ENCODE results near the gene RPL28. TPM values are rescaled to one million over a fixed set of nuclear protein-coding genes. Genes with fewer than 3 reads are reported as not detected.
A peak's percentile ranks its signal among the peaks of the same experiment; 100 is the strongest.

RPL28 gene
- total and polyA plus RNA-seq, 2 of the 13 experiments (the other 11 are each of a cell fraction or from before 2014, with no cell fraction given) = 105 to 420 TPM

- no peaks in the 10 kb centered on the region for H4K20me1 ChIP-seq (ENCODE audit: insufficient read depth, low read length)
- H3K27ac ChIP-seq (ENCODE audit: extremely low read length, insufficient read depth, low read length) = no peak overlapping the region
- no peak overlapping the region for H3K9ac ChIP-seq (ENCODE audit: insufficient read depth, low read depth, low read length)
- TF ChIP-seq ZNF12 (CRISPR knock-in tag; IDR thresholded peaks at IDR 0.05) = peak; percentile 97
- no peak for TF ChIP-seq GATAD1 (CRISPR knock-in tag; IDR thresholded peaks at IDR 0.05)
- H2AFZ ChIP-seq (ENCODE audit: low read length) = no peak overlapping the region
- H3K4me2 ChIP-seq (ENCODE audit: low read depth, low read length) = no peak overlapping the region
- H3K4me3 ChIP-seq (replicated peaks in 1 of 3; ENCODE audit: insufficient read depth in 1 of 3, low read depth in 2 of 3, low read length in 3 of 3) = no peak overlapping the region
- intact Hi-C loops (cut with micrococcal nuclease; ENCODE audit: unreplicated experiment) (no loop called here), in situ Hi-C loops (cut with HindIII; ENCODE audit: extremely low pct_ligation_motif_present, low pct_unique_long_range_greater_than_20kb) (no loop called here)
- ATAC-seq = no peak
- ChIA-PET POLR2A (interaction anchor here (1.0 kb wide), 1 partner anchor 218 kb away, joined by 4 read pairs; no protein-coding TSS in a partner anchor), CTCF (ENCODE audit: low intra/inter-chr PET ratio, low total read pairs) (no interaction called here)
- H3K79me2 ChIP-seq (ENCODE audit: insufficient read depth, low read length) = no peaks in the 10 kb centered on the region
- no peaks in the 10 kb centered on the region for H3K9me3 ChIP-seq (ENCODE audit: low read length)
- H3K36me3 ChIP-seq (replicated peaks in 1 of 2; ENCODE audit: control insufficient read depth in 1 of 2, insufficient read depth in 2 of 2, low read length in 2 of 2) = no peaks in the 10 kb centered on the region
- BruUV-seq (replicated peaks) = no TSS peak
- H3K27me3 ChIP-seq (ENCODE audit: control insufficient read depth in 1 of 2, insufficient read depth in 2 of 2, low read length in 2 of 2) = peaks cover 0 to 26% of the 10 kb centered on the region in 2 experiments; a peak in 1 of 5 replicates
- WGBS (ENCODE audit: low lambda C conversion rate) = 0% methylated on average over 1 of the region's 3 CpGs
- DNase-seq (ENCODE audit: low spot score) = no peak
- no peak for FAIRE-seq
- no peaks in the 10 kb centered on the region for H3K4me1 ChIP-seq (ENCODE audit: insufficient read depth, low read length)
These were observed 38.8 kb downstream of the RPL28 start for GRCh38 chr19:55424518-55424917.

- Histone ChIP-seq H3K4me1 (ENCODE audit: insufficient read depth, low read length) (no peaks in the 10 kb centered on the region), H3K4me3 (replicated peaks in 1 of 3; ENCODE audit: insufficient read depth in 1 of 3, low read depth in 2 of 3, low read length in 3 of 3) (no peak overlapping the region), H3K79me2 (ENCODE audit: insufficient read depth, low read length) (no peaks in the 10 kb centered on the region), H3K36me3 (replicated peaks in 1 of 2; ENCODE audit: control insufficient read depth in 1 of 2, insufficient read depth in 2 of 2, low read length in 2 of 2) (no peaks in the 10 kb centered on the region), H2AFZ (ENCODE audit: low read length) (no peak overlapping the region), H3K27me3 (ENCODE audit: control insufficient read depth in 1 of 2, insufficient read depth in 2 of 2, low read length in 2 of 2) (peaks cover 0 to 15% of the 10 kb centered on the region in 2 experiments; a peak in 1 of 5 replicates), H3K9ac (ENCODE audit: insufficient read depth, low read depth, low read length) (no peak overlapping the region), H3K9me3 (ENCODE audit: low read length) (no peaks in the 10 kb centered on the region), H3K4me2 (ENCODE audit: low read depth, low read length) (no peak overlapping the region), H3K27ac (ENCODE audit: extremely low read length, insufficient read depth, low read length) (no peak overlapping the region), H4K20me1 (ENCODE audit: insufficient read depth, low read length) (no peaks in the 10 kb centered on the region)
- CTCF ChIA-PET (ENCODE audit: low intra/inter-chr PET ratio, low total read pairs) = no interaction called here
- ATAC-seq (no peak), DNase-seq (ENCODE audit: low spot score) (no peak), FAIRE-seq (no peak)
- intact Hi-C loops (cut with micrococcal nuclease; ENCODE audit: unreplicated experiment) (no loop called here), in situ Hi-C loops (cut with HindIII; ENCODE audit: extremely low pct_ligation_motif_present, low pct_unique_long_range_greater_than_20kb) (no loop called here)
- POLR2A ChIA-PET = no interaction called here
- TF ChIP-seq, protein P1, sequence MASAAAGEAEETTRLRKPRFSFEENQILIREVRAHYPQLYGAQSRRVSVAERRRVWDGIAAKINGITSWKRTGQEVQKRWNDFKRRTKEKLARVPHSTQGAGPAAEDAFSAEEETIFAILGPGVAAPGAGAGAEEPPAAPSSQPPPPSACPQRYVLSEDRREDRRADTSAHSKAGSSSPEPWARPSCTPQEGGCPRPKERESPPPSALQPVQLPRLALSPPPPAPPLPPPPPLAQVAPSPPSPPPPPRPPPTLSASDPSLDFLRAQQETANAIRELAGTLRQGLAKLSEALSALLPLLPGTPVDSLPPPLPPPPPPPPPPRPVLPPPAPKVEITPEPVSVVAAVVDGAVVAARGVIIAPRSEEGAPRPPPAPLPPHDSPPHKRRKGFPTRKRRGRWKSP (CRISPR knock-in tag; IDR thresholded peaks at IDR 0.05) = no peak
- TF ChIP-seq KMT2B (CRISPR knock-in tag; IDR thresholded peaks at IDR 0.05) (no peak), YY1 (IDR thresholded peaks at IDR 0.05; ENCODE audit: insufficient read depth, insufficient replicate concordance, low read depth, low read length) (no peak), ZNF225 (CRISPR knock-in tag; IDR thresholded peaks at IDR 0.05) (no peak), RNF2 (conservative IDR thresholded peaks at IDR 0.05; ENCODE audit: low read depth) (no peak), ZNF496 (CRISPR knock-in tag; IDR thresholded peaks at IDR 0.05; ENCODE audit: insufficient replicate concordance) (no peak), FOXP4 (CRISPR knock-in tag; IDR thresholded peaks at IDR 0.05) (no peak), IKZF4 (CRISPR knock-in tag; IDR thresholded peaks at IDR 0.05; ENCODE audit: borderline replicate concordance, low read depth, not compliant biosample characterization) (no peak), ZNF775 (CRISPR knock-in tag; IDR thresholded peaks at IDR 0.05; ENCODE audit: borderline replicate concordance) (no peak), ZNF550 (CRISPR knock-in tag; IDR thresholded peaks at IDR 0.05; ENCODE audit: borderline replicate concordance) (no peak), IKZF1 (IDR thresholded peaks at IDR 0.05) (no peak), ZNF224 (CRISPR knock-in tag; IDR thresholded peaks at IDR 0.05) (no peak), RXRA (CRISPR knock-in tag; IDR thresholded peaks at IDR 0.05) (no peak), ZNF766 (CRISPR knock-in tag; IDR thresholded peaks at IDR 0.05; ENCODE audit: borderline replicate concordance) (no peak), ZNF3 (CRISPR knock-in tag; IDR thresholded peaks at IDR 0.05) (no peak)
- 0% methylated on average over 2 of the region's 2 CpGs for WGBS (ENCODE audit: low lambda C conversion rate)
- no TSS peak for BruUV-seq (replicated peaks)
These were observed 40.3 kb downstream of the RPL28 start for GRCh38 chr19:55426042-55426441.

Data from HepG2 (cell line).